ENCODE measurements around the gene STK24. TPM values are rescaled to one million over a fixed set of nuclear protein-coding genes. Genes with fewer than 3 reads are reported as not detected.

Gene STK24
- total RNA-seq, 5 donors from 2014 or later (not counting 1 experiment from before 2014, with no cell fraction given), result 92.1 to 143 (median 113) TPM

DNA sequence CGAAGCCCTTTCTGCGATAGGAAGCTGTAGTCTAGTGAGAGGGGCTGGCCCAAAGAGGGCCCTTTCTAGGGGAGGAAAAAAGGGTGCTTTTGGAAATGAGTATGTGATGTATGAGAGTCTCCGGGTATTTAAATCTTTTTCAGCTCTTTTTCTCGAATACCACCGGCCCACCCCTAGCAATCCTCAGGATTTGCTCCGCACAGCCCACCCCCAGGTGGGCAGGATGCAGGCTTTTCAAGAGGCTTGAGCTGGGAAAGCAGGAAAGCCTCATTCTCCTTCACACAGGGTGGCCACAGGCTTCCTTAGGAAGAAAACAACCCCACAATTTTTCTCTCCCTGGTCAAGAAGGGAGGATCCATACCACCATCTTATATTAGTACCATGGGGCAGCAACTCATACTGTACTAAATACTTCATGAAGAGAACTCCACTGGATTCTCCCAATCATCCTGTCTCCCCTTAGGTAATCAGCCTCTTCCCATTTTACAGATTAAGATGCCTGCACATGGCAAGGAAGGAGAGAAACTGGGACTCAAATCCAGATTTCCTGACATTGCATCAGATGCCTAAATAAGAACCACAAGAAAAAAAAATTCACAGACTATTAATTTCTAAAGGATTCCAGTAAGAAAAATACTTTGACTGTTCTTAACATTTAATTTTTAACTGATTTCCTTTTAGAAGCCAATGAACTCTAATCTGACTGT is 84.4 kb downstream of the STK24 start:
- H3K36me3 Mint-ChIP-seq, result peaks cover 14% of the 10 kb centered on the region
- no peak for ATAC-seq (replicated peaks in 1 of 4)
- CTCF ChIA-PET, result interaction anchor here in 1 of 2 donors (0.6 to 0.7 kb wide), 2 partner anchors 23 to 47 kb away, joined by 3 to 7 read pairs; no protein-coding TSS in a partner anchor

DNA sequence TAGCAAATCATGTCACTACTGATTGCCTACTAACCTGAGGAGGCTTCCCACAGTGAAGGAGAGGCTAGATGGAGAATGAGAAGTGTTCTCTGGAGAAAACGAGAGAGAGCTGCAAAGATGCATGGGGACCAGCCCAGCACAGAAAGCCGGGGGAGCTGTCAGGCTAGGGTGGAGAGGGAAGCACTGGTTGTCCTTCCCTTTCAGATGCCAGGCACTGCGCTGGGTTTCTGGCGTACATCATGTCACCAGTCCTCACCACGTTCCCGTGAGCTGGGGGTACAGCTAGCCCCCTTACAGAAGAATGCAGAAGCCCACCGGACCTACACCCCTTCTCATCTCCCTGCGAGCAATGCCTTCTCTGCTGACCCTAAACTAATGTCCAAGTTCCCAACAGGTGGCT is 86.0 kb downstream of the STK24 start:
- ChIA-PET CTCF (interaction anchor here (0.5 to 1.2 kb wide), 6 partner anchors 11 to 744 kb away, joined by 3 to 8 read pairs (median 4); no protein-coding TSS in a partner anchor), POLR2A (interaction anchor here (0.6 to 0.7 kb wide), 2 partner anchors 18 to 68 kb away, joined by 3 to 4 read pairs; no protein-coding TSS in a partner anchor)
- Mint-ChIP-seq H3K4me1 (peaks cover 75 to 87% (median 84%) of the 10 kb centered on the region in 3 donors), H3K9me3 (no peaks in the 10 kb centered on the region), H3K4me3 (no peak overlapping the region), H3K36me3 (peaks cover 14% of the 10 kb centered on the region), H3K27ac (peak overlapping the region; percentile 52 to 71), H3K27me3 (no peaks in the 10 kb centered on the region)
- H3K27me3 ChIP-seq (replicated peaks in 1 of 2; ENCODE audit: control insufficient read depth in 2 of 2, extremely low read depth in 1 of 2, insufficient read depth in 2 of 2, low read length in 1 of 2), result no peaks in the 10 kb centered on the region
- H3K9me3 ChIP-seq, result no peaks in the 10 kb centered on the region
- 77% methylated on average over 2 of the region's 8 CpGs for WGBS (ENCODE audit: insufficient coverage)
- DNase-seq, result no peak
- H3K36me3 ChIP-seq (ENCODE audit: control insufficient read depth in 2 of 2, extremely low read depth in 1 of 2, insufficient read depth in 1 of 2, low read length in 1 of 2), result peaks cover 0 to 4% of the 10 kb centered on the region in 2 donors
- H3K27ac ChIP-seq (ENCODE audit: low read length), result no peak overlapping the region
- peaks cover 5 to 38% of the 10 kb centered on the region in 2 experiments for H3K4me1 ChIP-seq (ENCODE audit: control insufficient read depth in 1 of 2, extremely low read depth in 1 of 2, insufficient read depth in 2 of 2, low read length in 2 of 2)
- no peak overlapping the region for H3K4me3 ChIP-seq (ENCODE audit: control insufficient read depth in 1 of 2, extremely low read depth in 1 of 2, low read length in 1 of 2)
- ATAC-seq (replicated peaks in 1 of 4), result no peak

More for the DNA sequence above, 84.4 kb downstream of the STK24 start:
- Histone ChIP-seq H3K9me3 (no peaks in the 10 kb centered on the region), H3K27me3 (replicated peaks in 1 of 2; ENCODE audit: control insufficient read depth in 2 of 2, extremely low read depth in 1 of 2, insufficient read depth in 2 of 2, low read length in 1 of 2) (no peaks in the 10 kb centered on the region), H3K36me3 (ENCODE audit: control insufficient read depth in 2 of 2, extremely low read depth in 1 of 2, insufficient read depth in 1 of 2, low read length in 1 of 2) (peaks cover 0 to 7% of the 10 kb centered on the region in 2 donors), H3K27ac (ENCODE audit: low read length) (no peak overlapping the region), H3K4me3 (ENCODE audit: control insufficient read depth in 1 of 2, extremely low read depth in 1 of 2, low read length in 1 of 2) (no peak overlapping the region), H3K4me1 (ENCODE audit: control insufficient read depth in 1 of 2, extremely low read depth in 1 of 2, insufficient read depth in 2 of 2, low read length in 2 of 2) (peaks cover 7 to 32% of the 10 kb centered on the region in 2 experiments)
- H3K9me3 Mint-ChIP-seq, result no peaks in the 10 kb centered on the region
- DNase-seq, result no peak
- POLR2A ChIA-PET, result no interaction called here
- peak overlapping the region; percentile 3 to 37 for H3K27ac Mint-ChIP-seq
- peaks cover 71 to 88% (median 86%) of the 10 kb centered on the region in 3 donors for H3K4me1 Mint-ChIP-seq
- H3K4me3 Mint-ChIP-seq, result no peak overlapping the region
- 85% methylated on average over 2 of the region's 6 CpGs for WGBS (ENCODE audit: insufficient coverage)
- H3K27me3 Mint-ChIP-seq, result no peaks in the 10 kb centered on the region

DNA sequence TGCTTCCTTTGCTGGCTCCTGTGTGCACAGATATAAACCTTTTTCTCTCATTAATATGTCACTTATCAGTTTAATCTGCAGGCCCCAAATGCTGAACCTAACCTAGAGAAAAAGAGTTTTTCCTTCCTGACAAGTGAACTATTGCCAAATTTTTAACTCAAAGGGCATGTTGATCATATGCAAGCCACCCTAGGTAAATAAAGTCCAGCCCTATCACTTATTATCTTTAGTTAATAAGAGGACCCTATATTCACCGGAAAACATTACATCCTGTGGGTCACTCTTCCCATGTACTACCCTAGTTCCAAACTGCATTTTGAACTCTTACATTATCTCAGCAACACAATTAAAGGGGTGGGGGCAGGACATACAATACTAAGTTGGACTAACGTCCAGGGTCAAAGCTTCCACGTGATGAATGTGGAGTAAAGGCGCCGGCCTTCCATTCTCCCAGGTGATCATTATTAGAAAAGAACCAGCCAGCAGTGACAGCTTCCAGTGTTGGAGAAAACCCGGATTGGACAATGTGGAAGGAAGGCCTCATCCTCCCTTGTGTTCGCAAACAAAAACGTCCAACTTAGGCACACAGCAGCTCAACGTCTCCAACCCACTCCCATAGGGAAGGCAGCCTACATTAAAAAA is 86.6 kb downstream of the STK24 start:
- no peaks in the 10 kb centered on the region for H3K9me3 ChIP-seq
- Mint-ChIP-seq H3K27me3 (no peaks in the 10 kb centered on the region), H3K4me1 (peaks cover 81 to 89% (median 85%) of the 10 kb centered on the region in 3 donors), H3K9me3 (no peaks in the 10 kb centered on the region), H3K27ac (peak overlapping the region; percentile 52 to 71), H3K4me3 (no peak overlapping the region), H3K36me3 (peaks cover 16% of the 10 kb centered on the region)
- ChIA-PET POLR2A (interaction anchor here (0.6 to 0.7 kb wide), 2 partner anchors 18 to 69 kb away, joined by 3 to 4 read pairs; no protein-coding TSS in a partner anchor), CTCF (interaction anchor here (0.6 to 1.2 kb wide), 4 partner anchors 11 to 744 kb away, joined by 3 to 8 read pairs (median 4); no protein-coding TSS in a partner anchor)
- H3K4me1 ChIP-seq (ENCODE audit: control insufficient read depth in 1 of 2, extremely low read depth in 1 of 2, insufficient read depth in 2 of 2, low read length in 2 of 2), result peaks cover 8 to 43% of the 10 kb centered on the region in 2 experiments
- no CpG with 5 or more reads among the region's 9 CpGs for WGBS (ENCODE audit: insufficient coverage)
- ATAC-seq (replicated peaks in 1 of 4) (no peak), DNase-seq (no peak)
- H3K27ac ChIP-seq (ENCODE audit: low read length), result no peak overlapping the region
- no peaks in the 10 kb centered on the region for H3K27me3 ChIP-seq (replicated peaks in 1 of 2; ENCODE audit: control insufficient read depth in 2 of 2, extremely low read depth in 1 of 2, insufficient read depth in 2 of 2, low read length in 1 of 2)
- no peak overlapping the region for H3K4me3 ChIP-seq (ENCODE audit: control insufficient read depth in 1 of 2, extremely low read depth in 1 of 2, low read length in 1 of 2)
- H3K36me3 ChIP-seq (ENCODE audit: control insufficient read depth in 2 of 2, extremely low read depth in 1 of 2, insufficient read depth in 1 of 2, low read length in 1 of 2), result peaks cover 0 to 4% of the 10 kb centered on the region in 2 donors

DNA sequence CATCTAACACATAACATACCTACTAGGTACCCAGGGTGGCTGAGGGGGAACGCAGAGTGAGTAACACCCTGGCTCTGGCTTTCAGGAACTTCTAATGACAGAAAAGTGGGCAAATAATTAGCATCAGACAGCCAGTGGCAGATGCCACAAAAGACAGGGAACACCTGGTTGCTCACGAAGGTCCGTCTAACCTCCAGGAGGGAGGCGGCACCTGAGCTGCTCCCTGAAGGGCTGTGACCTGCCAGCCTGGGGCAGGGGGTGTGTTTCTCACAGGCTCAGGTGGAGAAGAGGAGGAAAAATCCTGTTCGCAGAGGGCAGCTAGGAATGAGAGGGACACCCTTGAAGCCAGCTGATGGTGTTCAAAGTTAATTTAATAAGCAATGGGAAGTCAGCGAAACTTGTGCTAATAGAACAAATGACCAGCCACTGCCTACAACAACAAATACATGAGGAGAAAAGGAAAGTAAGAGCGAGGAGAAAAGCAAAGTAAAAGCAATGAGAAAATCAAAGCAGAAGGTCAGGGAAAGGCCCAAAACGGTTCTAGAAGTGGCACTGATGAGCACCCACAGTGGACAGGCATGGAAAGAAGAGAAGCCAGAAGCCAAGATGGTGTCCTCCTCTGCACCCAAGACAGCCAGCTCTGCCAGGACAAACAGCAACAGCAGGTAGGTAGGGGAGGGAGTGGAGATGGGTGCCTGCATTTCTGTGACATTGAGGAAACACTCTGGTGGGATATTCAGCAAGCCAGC is 87.3 kb downstream of the STK24 start:
- ATAC-seq (replicated peaks in 1 of 4), result no peak
- no peak overlapping the region for H3K4me3 ChIP-seq (ENCODE audit: control insufficient read depth in 1 of 2, extremely low read depth in 1 of 2, low read length in 1 of 2)
- DNase-seq, result no peak
- 95% methylated on average over 6 of the region's 8 CpGs for WGBS (ENCODE audit: insufficient coverage)
- H3K36me3 Mint-ChIP-seq, result peaks cover 12% of the 10 kb centered on the region
- H3K9me3 Mint-ChIP-seq, result no peaks in the 10 kb centered on the region
- H3K36me3 ChIP-seq (ENCODE audit: control insufficient read depth in 2 of 2, extremely low read depth in 1 of 2, insufficient read depth in 1 of 2, low read length in 1 of 2), result no peaks in the 10 kb centered on the region
- no peaks in the 10 kb centered on the region for H3K27me3 ChIP-seq (replicated peaks in 1 of 2; ENCODE audit: control insufficient read depth in 2 of 2, extremely low read depth in 1 of 2, insufficient read depth in 2 of 2, low read length in 1 of 2)
- H3K27me3 Mint-ChIP-seq, result no peaks in the 10 kb centered on the region
- no peak overlapping the region for H3K4me3 Mint-ChIP-seq
- ChIA-PET CTCF (no interaction called here), POLR2A (no interaction called here)
- no peak overlapping the region for H3K27ac ChIP-seq (ENCODE audit: low read length)
- H3K27ac Mint-ChIP-seq, result peak overlapping the region; percentile 10 to 53
- H3K9me3 ChIP-seq, result no peaks in the 10 kb centered on the region
- peaks cover 11 to 50% of the 10 kb centered on the region in 2 experiments for H3K4me1 ChIP-seq (ENCODE audit: control insufficient read depth in 1 of 2, extremely low read depth in 1 of 2, insufficient read depth in 2 of 2, low read length in 2 of 2)
- H3K4me1 Mint-ChIP-seq, result peaks cover 82 to 90% (median 89%) of the 10 kb centered on the region in 3 donors

DNA sequence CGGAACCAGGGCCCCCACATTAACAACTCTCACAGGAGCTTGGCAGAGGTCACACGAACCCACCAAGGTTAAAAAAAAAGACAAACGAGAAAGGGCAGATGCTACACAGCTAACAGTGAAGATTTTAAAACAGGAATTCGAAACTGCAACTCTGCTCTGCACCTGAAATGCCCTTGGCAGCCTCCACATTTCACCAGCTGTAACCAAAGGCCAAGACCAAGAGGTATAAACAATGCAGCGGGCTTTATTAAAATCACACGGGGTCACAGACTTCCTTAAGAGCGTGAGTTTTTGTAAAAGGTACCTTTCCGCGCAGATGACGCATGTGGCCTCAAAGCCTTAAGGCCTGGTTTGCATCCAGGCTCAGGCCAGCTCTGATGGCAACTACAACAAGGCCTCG is 88.2 kb downstream of the STK24 start:
- Histone ChIP-seq H3K4me3 (ENCODE audit: control insufficient read depth in 1 of 2, extremely low read depth in 1 of 2, low read length in 1 of 2) (no peak overlapping the region), H3K36me3 (ENCODE audit: control insufficient read depth in 2 of 2, extremely low read depth in 1 of 2, insufficient read depth in 1 of 2, low read length in 1 of 2) (no peaks in the 10 kb centered on the region), H3K4me1 (ENCODE audit: control insufficient read depth in 1 of 2, extremely low read depth in 1 of 2, insufficient read depth in 2 of 2, low read length in 2 of 2) (peaks cover 13 to 55% of the 10 kb centered on the region in 2 experiments), H3K27me3 (replicated peaks in 1 of 2; ENCODE audit: control insufficient read depth in 2 of 2, extremely low read depth in 1 of 2, insufficient read depth in 2 of 2, low read length in 1 of 2) (no peaks in the 10 kb centered on the region), H3K9me3 (no peaks in the 10 kb centered on the region), H3K27ac (ENCODE audit: low read length) (no peak overlapping the region)
- no peak overlapping the region for H3K4me3 Mint-ChIP-seq
- H3K27me3 Mint-ChIP-seq, result no peaks in the 10 kb centered on the region
- ChIA-PET CTCF (interaction anchor here in 1 of 2 donors (1.3 kb wide), 1 partner anchor 13 kb away, joined by 4 read pairs; no protein-coding TSS in a partner anchor), POLR2A (no interaction called here)
- H3K36me3 Mint-ChIP-seq, result peaks cover 10% of the 10 kb centered on the region
- no peak for DNase-seq
- ATAC-seq (replicated peaks in 1 of 4), result no peak
- H3K4me1 Mint-ChIP-seq, result peaks cover 85 to 95% (median 94%) of the 10 kb centered on the region in 3 donors
- H3K27ac Mint-ChIP-seq, result peak overlapping the region; percentile 10 to 53
- no peaks in the 10 kb centered on the region for H3K9me3 Mint-ChIP-seq
- WGBS (ENCODE audit: insufficient coverage), result 93% methylated on average over 11 of the region's 11 CpGs

DNA sequence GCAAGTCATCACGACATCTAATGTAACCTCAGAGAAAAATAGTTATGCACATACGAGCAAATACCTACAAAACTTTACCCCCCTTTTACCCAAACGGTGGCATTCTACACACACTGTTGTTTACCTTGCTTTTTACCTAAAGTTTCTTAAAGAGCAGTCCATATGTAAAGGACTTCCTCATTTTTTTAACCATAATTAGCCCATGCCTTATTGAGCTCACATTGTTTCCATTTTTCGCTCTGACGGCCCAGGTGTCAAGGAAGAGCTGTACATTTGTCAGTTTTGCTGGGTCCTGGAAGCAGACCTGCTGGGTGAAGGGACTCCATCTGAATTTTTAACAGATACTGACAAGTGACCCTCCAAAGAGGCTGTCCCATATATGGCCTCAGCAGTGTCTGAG is 89.4 kb downstream of the STK24 start:
- H3K27me3 Mint-ChIP-seq, result no peaks in the 10 kb centered on the region
- no peak for DNase-seq
- no peak for ATAC-seq (replicated peaks in 1 of 4)
- Histone ChIP-seq H3K27me3 (replicated peaks in 1 of 2; ENCODE audit: control insufficient read depth in 2 of 2, extremely low read depth in 1 of 2, insufficient read depth in 2 of 2, low read length in 1 of 2) (no peaks in the 10 kb centered on the region), H3K36me3 (ENCODE audit: control insufficient read depth in 2 of 2, extremely low read depth in 1 of 2, insufficient read depth in 1 of 2, low read length in 1 of 2) (no peaks in the 10 kb centered on the region), H3K27ac (ENCODE audit: low read length) (no peak overlapping the region), H3K4me1 (ENCODE audit: control insufficient read depth in 1 of 2, extremely low read depth in 1 of 2, insufficient read depth in 2 of 2, low read length in 2 of 2) (peaks cover 13 to 65% of the 10 kb centered on the region in 2 experiments), H3K9me3 (no peaks in the 10 kb centered on the region), H3K4me3 (ENCODE audit: control insufficient read depth in 1 of 2, extremely low read depth in 1 of 2, low read length in 1 of 2) (no peak overlapping the region)
- H3K4me1 Mint-ChIP-seq, result peaks cover 79 to 98% (median 96%) of the 10 kb centered on the region in 3 donors
- ChIA-PET POLR2A (no interaction called here), CTCF (interaction anchor here (0.6 to 1.3 kb wide), 2 partner anchors 12 to 80 kb away, joined by 4 read pairs; no protein-coding TSS in a partner anchor)
- 83% methylated on average over 4 of the region's 5 CpGs for WGBS (ENCODE audit: insufficient coverage)
- peaks cover 10% of the 10 kb centered on the region for H3K36me3 Mint-ChIP-seq
- H3K27ac Mint-ChIP-seq, result peak overlapping the region; percentile 24 to 77
- no peaks in the 10 kb centered on the region for H3K9me3 Mint-ChIP-seq
- no peak overlapping the region for H3K4me3 Mint-ChIP-seq
